Right lobe of liver (tissue), 4 donors: Measurements from ENCODE around the gene AUH.

Experiments used
- POLR2A ChIP-seq: fragments of 450-650 bp; IDR thresholded peaks from one replicate; pipeline ENCODE4 v1.6.1; 2017; ENCODE audit warnings: antibody characterized with exemption, mild to moderate bottlenecking
- TF ChIP-seq, protein P1 (sequence below), 4 donors: fragments of 200-600 bp in 3 of 4; fragments of 450-650 bp in 1 of 4; IDR thresholded peaks; one replicate each; pipeline versions ENCODE4 v1.5.1 to v1.8.0; 2016 to 2022; ENCODE audit warnings: antibody characterized with exemption in 4 of 4, mild to moderate bottlenecking in 2 of 4
- donor health status: DM: no; HTN: no; CAD: no.
- donor health status: DM: no; HTN: no; CAD: no.
- donor health status: DM: no; HTN: yes; CAD: no.

DNA sequence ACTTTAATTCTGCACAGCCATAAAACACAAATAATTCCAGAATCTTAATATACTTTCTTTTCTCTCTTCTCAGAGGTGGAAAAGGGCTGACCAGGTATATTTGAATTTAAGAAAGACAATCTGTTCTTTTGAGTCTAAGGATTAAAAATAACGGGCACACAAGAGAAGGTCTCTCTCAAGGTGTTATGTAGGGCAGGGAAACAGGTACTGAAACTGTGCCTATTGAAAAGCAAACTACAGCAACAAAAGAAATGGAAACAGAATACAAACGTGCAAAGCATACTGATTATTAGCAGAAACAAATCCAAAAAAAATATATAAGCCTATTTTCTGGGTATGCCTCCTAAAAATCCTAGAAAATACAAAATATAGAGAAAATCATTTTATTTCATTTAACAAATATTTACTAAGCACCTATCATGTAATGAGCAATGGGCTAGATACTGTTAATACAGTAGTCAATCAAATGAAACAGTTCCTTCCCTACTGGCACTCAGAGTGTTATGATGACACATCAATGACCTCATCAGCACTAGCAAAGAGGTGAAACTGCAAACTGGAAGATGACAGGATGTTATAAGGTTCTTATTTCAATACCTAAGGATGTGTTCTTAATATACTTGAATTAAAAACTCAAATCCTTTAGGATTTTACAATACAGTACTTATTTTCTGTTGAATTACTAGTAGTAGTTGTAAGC lies 87.7 kb downstream of the AUH start:
- TF ChIP-seq, protein P1, sequence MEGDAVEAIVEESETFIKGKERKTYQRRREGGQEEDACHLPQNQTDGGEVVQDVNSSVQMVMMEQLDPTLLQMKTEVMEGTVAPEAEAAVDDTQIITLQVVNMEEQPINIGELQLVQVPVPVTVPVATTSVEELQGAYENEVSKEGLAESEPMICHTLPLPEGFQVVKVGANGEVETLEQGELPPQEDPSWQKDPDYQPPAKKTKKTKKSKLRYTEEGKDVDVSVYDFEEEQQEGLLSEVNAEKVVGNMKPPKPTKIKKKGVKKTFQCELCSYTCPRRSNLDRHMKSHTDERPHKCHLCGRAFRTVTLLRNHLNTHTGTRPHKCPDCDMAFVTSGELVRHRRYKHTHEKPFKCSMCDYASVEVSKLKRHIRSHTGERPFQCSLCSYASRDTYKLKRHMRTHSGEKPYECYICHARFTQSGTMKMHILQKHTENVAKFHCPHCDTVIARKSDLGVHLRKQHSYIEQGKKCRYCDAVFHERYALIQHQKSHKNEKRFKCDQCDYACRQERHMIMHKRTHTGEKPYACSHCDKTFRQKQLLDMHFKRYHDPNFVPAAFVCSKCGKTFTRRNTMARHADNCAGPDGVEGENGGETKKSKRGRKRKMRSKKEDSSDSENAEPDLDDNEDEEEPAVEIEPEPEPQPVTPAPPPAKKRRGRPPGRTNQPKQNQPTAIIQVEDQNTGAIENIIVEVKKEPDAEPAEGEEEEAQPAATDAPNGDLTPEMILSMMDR (IDR thresholded peaks at IDR 0.05), result no peak
- no peak for TF ChIP-seq POLR2A
